Measurements from ENCODE around the gene KLHL1. TPM values are rescaled to one million over a fixed set of nuclear protein-coding genes. Genes with fewer than 3 reads are reported as not detected.

The KLHL1 gene
- total RNA-seq, 4 donors from 2014 or later: not detected

DNA sequence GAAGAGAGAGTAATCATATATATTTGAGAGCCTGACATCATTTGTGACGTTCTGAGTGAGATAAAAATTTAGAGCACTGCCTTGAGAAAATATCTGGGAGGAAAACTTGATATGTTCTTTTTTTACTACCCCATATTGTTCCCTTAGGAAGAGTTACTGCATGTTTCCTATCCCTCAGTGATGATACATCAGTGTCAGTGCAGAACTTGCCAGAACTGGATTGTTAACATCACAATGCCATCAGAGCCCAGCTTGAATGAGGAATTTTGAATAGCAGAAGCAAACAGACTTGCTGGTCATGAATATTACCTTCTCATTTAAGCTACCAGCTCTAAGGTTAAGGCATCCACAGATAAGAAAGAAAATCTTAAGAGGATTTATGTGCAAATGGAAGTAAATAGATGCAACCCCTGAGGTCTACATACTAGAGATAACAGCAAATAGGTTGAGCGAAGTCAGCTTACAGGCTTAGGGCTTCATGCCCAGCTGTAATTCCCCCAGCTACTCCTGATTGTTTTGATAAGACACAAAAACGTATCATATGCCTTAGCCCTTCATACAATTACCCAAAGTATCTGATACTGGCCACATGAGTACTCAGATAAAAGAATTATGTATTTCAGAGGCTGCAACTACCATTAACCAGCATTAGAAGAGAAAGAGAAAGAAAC is 314.3 kb downstream of the KLHL1 start:
- no peaks in the 10 kb centered on the region for H3K9me3 ChIP-seq
- H3K36me3 ChIP-seq: no peaks in the 10 kb centered on the region
- H3K27ac ChIP-seq: no peak overlapping the region
- in situ Hi-C loops (cut with MboI; ENCODE audit: low sequenced_read_pairs in 4 of 4): no loop called here
- H3K4me3 ChIP-seq: no peak overlapping the region
- no peak for TF ChIP-seq POLR2A (IDR thresholded peaks at IDR 0.05)
- TF ChIP-seq, protein P1, sequence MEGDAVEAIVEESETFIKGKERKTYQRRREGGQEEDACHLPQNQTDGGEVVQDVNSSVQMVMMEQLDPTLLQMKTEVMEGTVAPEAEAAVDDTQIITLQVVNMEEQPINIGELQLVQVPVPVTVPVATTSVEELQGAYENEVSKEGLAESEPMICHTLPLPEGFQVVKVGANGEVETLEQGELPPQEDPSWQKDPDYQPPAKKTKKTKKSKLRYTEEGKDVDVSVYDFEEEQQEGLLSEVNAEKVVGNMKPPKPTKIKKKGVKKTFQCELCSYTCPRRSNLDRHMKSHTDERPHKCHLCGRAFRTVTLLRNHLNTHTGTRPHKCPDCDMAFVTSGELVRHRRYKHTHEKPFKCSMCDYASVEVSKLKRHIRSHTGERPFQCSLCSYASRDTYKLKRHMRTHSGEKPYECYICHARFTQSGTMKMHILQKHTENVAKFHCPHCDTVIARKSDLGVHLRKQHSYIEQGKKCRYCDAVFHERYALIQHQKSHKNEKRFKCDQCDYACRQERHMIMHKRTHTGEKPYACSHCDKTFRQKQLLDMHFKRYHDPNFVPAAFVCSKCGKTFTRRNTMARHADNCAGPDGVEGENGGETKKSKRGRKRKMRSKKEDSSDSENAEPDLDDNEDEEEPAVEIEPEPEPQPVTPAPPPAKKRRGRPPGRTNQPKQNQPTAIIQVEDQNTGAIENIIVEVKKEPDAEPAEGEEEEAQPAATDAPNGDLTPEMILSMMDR (IDR thresholded peaks at IDR 0.05 in 4 of 5, conservative IDR thresholded peaks at IDR 0.05 in 1 of 5): no peak
- DNase-seq (no peak), ATAC-seq (no peak)
- intact Hi-C loops (cut with DNase I; ENCODE audit: low total_unique reads): no loop called here
- H3K27me3 ChIP-seq: no peaks in the 10 kb centered on the region
- H3K4me1 ChIP-seq: no peaks in the 10 kb centered on the region

DNA sequence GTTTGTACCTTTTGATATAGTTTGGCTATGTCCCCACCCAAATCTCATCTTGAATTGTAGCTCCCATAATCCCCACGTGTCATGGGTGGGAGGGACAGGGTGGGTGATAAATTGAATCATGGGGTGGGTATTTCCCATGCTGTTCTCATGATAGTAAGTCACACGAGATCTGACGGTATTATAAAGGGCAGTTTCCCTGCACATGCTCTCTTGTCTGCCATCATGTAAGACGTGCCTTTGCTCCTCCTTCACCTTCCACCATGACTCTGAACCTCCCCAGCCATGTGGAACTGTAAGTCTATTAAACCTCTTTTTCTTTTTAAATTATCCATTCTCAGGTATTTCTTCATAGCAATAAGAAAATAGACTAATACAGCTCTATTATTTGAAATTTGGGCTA is 331.3 kb downstream of the KLHL1 start:
- no peaks in the 10 kb centered on the region for H3K36me3 ChIP-seq
- TF ChIP-seq, protein P1 (IDR thresholded peaks at IDR 0.05 in 4 of 5, conservative IDR thresholded peaks at IDR 0.05 in 1 of 5): no peak
- no peak for TF ChIP-seq POLR2A (IDR thresholded peaks at IDR 0.05)
- intact Hi-C loops (cut with DNase I; ENCODE audit: low total_unique reads) (no loop called here), in situ Hi-C loops (cut with MboI; ENCODE audit: low sequenced_read_pairs in 4 of 4) (no loop called here)
- H3K4me1 ChIP-seq: no peaks in the 10 kb centered on the region
- H3K27me3 ChIP-seq: no peaks in the 10 kb centered on the region
- no peak for ATAC-seq
- H3K27ac ChIP-seq: no peak overlapping the region
- H3K9me3 ChIP-seq: no peaks in the 10 kb centered on the region
- H3K4me3 ChIP-seq: no peak overlapping the region
- DNase-seq: no peak

DNA sequence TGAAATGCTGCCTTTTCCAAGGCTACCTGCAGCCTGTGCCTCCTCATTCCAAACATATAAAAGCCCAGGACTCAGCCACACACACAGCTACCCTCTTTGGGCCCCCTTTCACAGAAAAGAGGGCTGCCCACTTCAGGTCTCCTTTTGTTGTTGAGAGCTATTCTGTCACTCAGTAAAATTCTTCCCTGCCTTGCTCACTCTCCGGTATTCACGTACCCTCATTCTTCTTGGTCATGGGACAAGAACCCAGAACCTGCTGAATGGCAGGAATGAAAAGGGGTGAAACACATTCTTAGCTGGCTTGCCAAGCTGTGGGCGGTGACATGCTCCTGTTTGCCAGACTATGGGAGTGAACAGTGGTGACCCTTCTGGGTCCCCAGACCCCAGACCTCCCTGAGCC is 338.6 kb downstream of the KLHL1 start:
- peaks cover 0 to 4% (median 0%) of the 10 kb centered on the region in 3 donors for H3K9me3 ChIP-seq
- TF ChIP-seq POLR2A (IDR thresholded peaks at IDR 0.05): no peak
- TF ChIP-seq, protein P1 (IDR thresholded peaks at IDR 0.05 in 4 of 5, conservative IDR thresholded peaks at IDR 0.05 in 1 of 5): no peak
- DNase-seq (no peak), ATAC-seq (no peak)
- intact Hi-C loops (cut with DNase I; ENCODE audit: low total_unique reads) (no loop called here), in situ Hi-C loops (cut with MboI; ENCODE audit: low sequenced_read_pairs in 4 of 4) (no loop called here)
- no peak overlapping the region for H3K4me3 ChIP-seq
- no peaks in the 10 kb centered on the region for H3K27me3 ChIP-seq
- no peaks in the 10 kb centered on the region for H3K4me1 ChIP-seq
- no peak overlapping the region for H3K27ac ChIP-seq
- H3K36me3 ChIP-seq: no peaks in the 10 kb centered on the region

DNA sequence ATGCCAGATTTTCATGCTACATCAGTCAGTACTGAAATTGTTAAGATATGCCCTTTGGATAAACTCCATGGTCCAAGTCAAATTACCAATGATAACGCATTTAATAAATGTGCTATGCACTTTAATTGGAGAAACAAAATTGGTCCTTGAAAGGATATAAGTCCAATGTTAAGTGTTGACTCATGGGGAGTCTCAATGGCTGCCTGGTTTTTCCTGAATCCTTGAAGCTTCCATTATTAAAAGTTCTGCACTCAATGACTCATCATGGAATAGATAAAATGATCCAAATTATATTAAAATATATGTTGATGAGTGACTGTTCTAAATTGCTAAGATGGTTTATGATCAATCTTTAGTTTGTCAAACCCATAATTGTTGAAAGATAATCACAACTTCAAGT is 346.7 kb downstream of the KLHL1 start:
- no peak overlapping the region for H3K4me3 ChIP-seq
- H3K27ac ChIP-seq: no peak overlapping the region
- ATAC-seq (no peak), DNase-seq (no peak)
- in situ Hi-C loops (cut with MboI; ENCODE audit: low sequenced_read_pairs in 4 of 4) (no loop called here), intact Hi-C loops (cut with DNase I; ENCODE audit: low total_unique reads) (no loop called here)
- no peak for TF ChIP-seq POLR2A (IDR thresholded peaks at IDR 0.05)
- TF ChIP-seq, protein P1 (IDR thresholded peaks at IDR 0.05 in 4 of 5, conservative IDR thresholded peaks at IDR 0.05 in 1 of 5): no peak
- H3K36me3 ChIP-seq: no peaks in the 10 kb centered on the region
- no peaks in the 10 kb centered on the region for H3K4me1 ChIP-seq
- H3K9me3 ChIP-seq: no peaks in the 10 kb centered on the region
- no peaks in the 10 kb centered on the region for H3K27me3 ChIP-seq

DNA sequence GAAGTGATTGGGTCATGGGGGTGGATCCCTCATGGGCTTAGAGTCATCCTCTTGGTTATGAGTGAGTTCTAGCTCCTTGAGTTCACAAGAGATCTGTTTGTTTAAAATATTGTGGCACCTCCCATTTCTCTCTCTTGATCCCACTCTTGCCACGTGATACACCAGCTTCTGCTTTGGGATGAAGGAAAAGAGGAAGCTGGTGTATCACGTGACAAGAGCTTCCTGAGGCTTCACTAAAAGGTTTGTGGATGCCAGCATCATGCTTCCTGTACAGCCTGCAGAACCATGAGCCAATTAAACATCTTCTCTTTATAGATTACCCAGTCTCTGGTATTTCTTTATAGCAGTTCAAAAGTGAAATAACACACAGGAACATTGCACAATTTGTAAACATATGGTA is 353.2 kb downstream of the KLHL1 start:
- H3K4me3 ChIP-seq: no peak overlapping the region
- no peak for DNase-seq
- H3K4me1 ChIP-seq: no peaks in the 10 kb centered on the region
- ATAC-seq: no peak
- no peaks in the 10 kb centered on the region for H3K36me3 ChIP-seq
- intact Hi-C loops (cut with DNase I; ENCODE audit: low total_unique reads): no loop called here
- no peaks in the 10 kb centered on the region for H3K27me3 ChIP-seq
- TF ChIP-seq, protein P1 (IDR thresholded peaks at IDR 0.05 in 4 of 5, conservative IDR thresholded peaks at IDR 0.05 in 1 of 5): no peak
- no peak for TF ChIP-seq POLR2A (IDR thresholded peaks at IDR 0.05)
- no peak overlapping the region for H3K27ac ChIP-seq
- no peaks in the 10 kb centered on the region for H3K9me3 ChIP-seq
- in situ Hi-C loops (cut with MboI; ENCODE audit: low sequenced_read_pairs in 4 of 4): no loop called here
